ENCODE results near the gene CHRNA4.

DNA sequence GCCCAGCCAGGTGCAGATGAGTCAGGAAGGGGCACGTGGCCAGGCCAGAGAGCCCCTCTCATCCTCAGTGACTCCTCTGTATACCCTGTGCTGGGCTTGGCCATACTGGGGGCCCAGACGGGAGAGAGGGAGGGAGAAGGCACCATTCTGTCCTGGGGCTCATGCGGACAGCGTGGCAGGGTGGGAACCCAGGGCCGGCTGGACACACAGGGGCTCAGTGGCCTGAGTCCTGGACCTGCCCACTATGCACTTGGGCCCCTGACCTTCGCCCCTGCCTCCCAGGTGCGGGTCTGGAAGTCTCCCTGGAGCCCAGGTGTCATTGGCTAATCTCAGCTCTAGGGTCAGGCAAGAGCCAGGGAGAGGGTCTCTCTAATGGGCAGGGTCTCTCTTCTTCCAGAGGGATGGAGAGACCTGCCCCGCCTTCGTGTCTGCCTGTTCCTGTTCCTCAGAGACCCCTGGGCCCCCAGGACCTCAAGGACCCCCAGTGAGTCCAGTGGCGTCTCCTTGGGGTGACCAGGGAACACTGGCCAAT, 40.5 kb downstream of the CHRNA4 start:
- TF ChIP-seq, protein P1, sequence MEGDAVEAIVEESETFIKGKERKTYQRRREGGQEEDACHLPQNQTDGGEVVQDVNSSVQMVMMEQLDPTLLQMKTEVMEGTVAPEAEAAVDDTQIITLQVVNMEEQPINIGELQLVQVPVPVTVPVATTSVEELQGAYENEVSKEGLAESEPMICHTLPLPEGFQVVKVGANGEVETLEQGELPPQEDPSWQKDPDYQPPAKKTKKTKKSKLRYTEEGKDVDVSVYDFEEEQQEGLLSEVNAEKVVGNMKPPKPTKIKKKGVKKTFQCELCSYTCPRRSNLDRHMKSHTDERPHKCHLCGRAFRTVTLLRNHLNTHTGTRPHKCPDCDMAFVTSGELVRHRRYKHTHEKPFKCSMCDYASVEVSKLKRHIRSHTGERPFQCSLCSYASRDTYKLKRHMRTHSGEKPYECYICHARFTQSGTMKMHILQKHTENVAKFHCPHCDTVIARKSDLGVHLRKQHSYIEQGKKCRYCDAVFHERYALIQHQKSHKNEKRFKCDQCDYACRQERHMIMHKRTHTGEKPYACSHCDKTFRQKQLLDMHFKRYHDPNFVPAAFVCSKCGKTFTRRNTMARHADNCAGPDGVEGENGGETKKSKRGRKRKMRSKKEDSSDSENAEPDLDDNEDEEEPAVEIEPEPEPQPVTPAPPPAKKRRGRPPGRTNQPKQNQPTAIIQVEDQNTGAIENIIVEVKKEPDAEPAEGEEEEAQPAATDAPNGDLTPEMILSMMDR (IDR thresholded peaks at IDR 0.05): no peak
- TF ChIP-seq POLR2A (IDR thresholded peaks at IDR 0.05): no peak
